ENCODE results near the gene SYNGR2.

- no peak for TF ChIP-seq CTCF (IDR thresholded peaks at IDR 0.05; ENCODE audit: borderline replicate concordance, extremely low read depth, low read length, poor library complexity, severe bottlenecking)
- TF ChIP-seq EZH2 (IDR thresholded peaks at IDR 0.05; ENCODE audit: borderline replicate concordance, low read depth, low read length, severe bottlenecking): no peak
These were observed 21.9 kb upstream of the SYNGR2 start for GRCh38 chr17:78146471-78146869.
